NCI-H1048 (cell line): ENCODE results near the gene RIPK3.

Source experiments
- DNase-seq: peaks from one replicate; lab custom pipeline; 2025; lab: John Stamatoyannopoulos, UW

Gene RIPK3

GRCh38 chr14:24300326-24300980, 39.3 kb downstream of the RIPK3 start:
- DNase-seq: no peak

- peak; percentile 78 for DNase-seq
Observed at GRCh38 chr14:24299255-24300191, 40.3 kb downstream of the RIPK3 start, which contains the start of the genes DHRS1 and NOP9. TSS of gene DHRS1 (minus strand) at chr14:24299780. CDS start at chr14:24299106, 674 bp downstream. TSS of gene NOP9 (plus strand) at chr14:24299850. CDS start at chr14:24299955, 105 bp downstream.

GRCh38 chr14:24298892-24299254, 40.9 kb downstream of the RIPK3 start:
- no peak for DNase-seq

- no peak for DNase-seq
Observed at GRCh38 chr14:24297190-24297964, 42.4 kb downstream of the RIPK3 start.

GRCh38 chr14:24296341-24297157, 43.2 kb downstream of the RIPK3 start:
- DNase-seq: no peak

GRCh38 chr14:24293525-24293924, 46.3 kb downstream of the RIPK3 start:
- no peak for DNase-seq

GRCh38 chr14:24292118-24292807, 47.5 kb downstream of the RIPK3 start:
- DNase-seq: no peak

- no peak for DNase-seq
Observed at GRCh38 chr14:24291446-24292117, 48.2 kb downstream of the RIPK3 start.

GRCh38 chr14:24290746-24291145, 49.0 kb downstream of the RIPK3 start:
- DNase-seq: no peak

GRCh38 chr14:24289649-24290280, 50.0 kb downstream of the RIPK3 start:
- no peak for DNase-seq

GRCh38 chr14:24286996-24287395, 52.8 kb downstream of the RIPK3 start:
- DNase-seq: no peak
